H1 (cell line): ENCODE data around the gene MGMT. TPM values are rescaled to one million over a fixed set of nuclear protein-coding genes. Genes with fewer than 3 reads are reported as not detected.
A peak's percentile ranks its signal among the peaks of the same experiment; 100 is the strongest.

Source experiments
- CTCF ChIA-PET: fragments of 300-600 bp; sonication (Branson Sonifier 250); formaldehyde crosslinking; loops from one replicate; lab custom pipeline; 2021; ENCODE audit not compliant: partially characterized antibody; lab: Charles Lee
- POLR2A ChIA-PET: fragments of 300-600 bp; sonication (Branson Sonifier 250); formaldehyde crosslinking; loops from one replicate; lab custom pipeline; 2021; ENCODE audit warnings: inconsistent platforms; ENCODE audit not compliant: partially characterized antibody; lab: Charles Lee
- DNase-seq, 2 experiments: peaks; one replicate each; pipeline versions ENCODE4 v3.0.0 to v3.0.0-alpha.2; 2010 to 2022; ENCODE audit warnings: low spot score in 2 of 2, low read depth in 1 of 2, mixed read lengths in 1 of 2
- FAIRE-seq: peaks from 2 replicates; lab custom pipeline; 2011; peaks lifted over from hg19 to GRCh38; lab: Jason Lieb, UNC
- H2AFZ ChIP-seq: 2 replicates; pipeline ENCODE4 v1.8.1; 2012; ENCODE audit warnings: low read length, inconsistent platforms
- H2AK5ac ChIP-seq: 2 replicates; pipeline ENCODE4 v1.6.1; 2013; ENCODE audit warnings: low read depth, low read length
- H2BK120ac ChIP-seq: replicated peaks from 2 replicates; pipeline ENCODE3; 2013; ENCODE audit warnings: low read depth, low read length, inconsistent platforms
- H2BK12ac ChIP-seq: 2 replicates; pipeline ENCODE4 v1.6.1; 2013; ENCODE audit warnings: low read depth, low read length
- H2BK15ac ChIP-seq: 2 replicates; pipeline ENCODE4 v1.6.1; 2013; ENCODE audit warnings: low read length
- H2BK20ac ChIP-seq: 2 replicates; pipeline ENCODE4 v1.6.1; 2013; ENCODE audit warnings: low read length
- H2BK5ac ChIP-seq: 2 replicates; pipeline ENCODE4 v1.6.1; 2013; ENCODE audit warnings: low read depth, low read length
- H3K14ac ChIP-seq: 2 replicates; pipeline ENCODE4 v1.6.1; 2013; ENCODE audit warnings: inconsistent platforms; ENCODE audit not compliant: insufficient read length
- H3K18ac ChIP-seq: 2 replicates; pipeline ENCODE4 v1.6.1; 2013; ENCODE audit warnings: low read length; ENCODE audit errors: extremely low read depth
- H3K23ac ChIP-seq: 2 replicates; pipeline ENCODE4 v1.6.1; 2013; ENCODE audit warnings: inconsistent platforms; ENCODE audit not compliant: insufficient read length
- H3K23me2 ChIP-seq: 2 replicates; pipeline ENCODE4 v1.6.1; 2013; ENCODE audit warnings: low read depth, low read length
- H3K27ac ChIP-seq: 2 replicates; pipeline ENCODE4 v1.6.1; 2011; ENCODE audit warnings: low read depth, low read length, inconsistent platforms
- H3K27me3 ChIP-seq, 4 experiments: replicated peaks in 1 of 4; 1 replicate in 1 of 4; 2 replicates in 3 of 4; pipeline versions ENCODE4 v1.6.1 to v1.8.1; 2011 to 2013; ENCODE audit warnings: low read length in 3 of 4, mild to moderate bottlenecking in 3 of 4, inconsistent platforms in 2 of 4, mixed read lengths in 2 of 4, moderate library complexity in 1 of 4; ENCODE audit not compliant: control insufficient read depth in 3 of 4, insufficient read depth in 3 of 4; ENCODE audit errors: extremely low read depth in 1 of 4
- H3K36me3 ChIP-seq, 4 experiments: 2 replicates each; pipeline versions ENCODE4 v1.6.1 to v1.8.1; 2011 to 2013; ENCODE audit warnings: mild to moderate bottlenecking in 4 of 4, low read length in 3 of 4, moderate library complexity in 2 of 4, control low read depth in 1 of 4, inconsistent platforms in 1 of 4; ENCODE audit not compliant: insufficient read depth in 4 of 4, control insufficient read depth in 2 of 4
- H3K4ac ChIP-seq: replicated peaks from 2 replicates; pipeline ENCODE3; 2013; ENCODE audit warnings: low read length, low read depth, mixed read lengths, inconsistent platforms; ENCODE audit not compliant: insufficient read length
- H3K4me1 ChIP-seq, 4 experiments: replicated peaks in 1 of 4; 1 replicate in 1 of 4; 2 replicates in 3 of 4; pipeline versions ENCODE4 v1.6.1 to v1.8.1; 2011 to 2013; ENCODE audit warnings: low read length in 3 of 4, inconsistent platforms in 2 of 4, mixed read lengths in 1 of 4; ENCODE audit not compliant: insufficient read depth in 4 of 4, control insufficient read depth in 3 of 4
- H3K4me2 ChIP-seq, 2 experiments: 2 replicates each; pipeline versions ENCODE4 v1.6.1 to v1.8.1; 2011 to 2013; ENCODE audit warnings: low read depth in 2 of 2, low read length in 2 of 2, control low read depth in 1 of 2, inconsistent platforms in 1 of 2, mild to moderate bottlenecking in 1 of 2; ENCODE audit not compliant: insufficient read depth in 1 of 2
- H3K4me3 ChIP-seq, 4 experiments: fragments of 200-600, 300-600 bp in 1 of 4; sonication (generic), shearing (Covaris generic), sonication (Bioruptor Twin) in 1 of 4; 2 replicates each; pipeline versions ENCODE4 v1.5.1 to v1.8.1; 2011 to 2016; ENCODE audit warnings: low read length in 4 of 4, low read depth in 3 of 4, control low read depth in 2 of 4, inconsistent platforms in 2 of 4, mild to moderate bottlenecking in 2 of 4, mixed read lengths in 1 of 4, moderate library complexity in 1 of 4; ENCODE audit not compliant: insufficient read depth in 2 of 4; ENCODE audit errors: extremely low read depth in 1 of 4
- H3K56ac ChIP-seq: replicated peaks from 2 replicates; pipeline ENCODE3; 2013; ENCODE audit warnings: low read depth, mild to moderate bottlenecking, mixed read lengths, low read length, inconsistent platforms; ENCODE audit not compliant: insufficient read length
- H3K79me1 ChIP-seq: 2 replicates; pipeline ENCODE4 v1.6.1; 2013; ENCODE audit warnings: low read depth, low read length, control low read depth
- H3K79me2 ChIP-seq, 2 experiments: 2 replicates each; pipeline versions ENCODE4 v1.6.1 to v1.8.1; 2012 to 2013; ENCODE audit warnings: low read length in 2 of 2, mild to moderate bottlenecking in 2 of 2, inconsistent platforms in 1 of 2; ENCODE audit not compliant: insufficient read depth in 2 of 2, control insufficient read depth in 1 of 2
- H3K9ac ChIP-seq, 4 experiments: replicated peaks in 1 of 4; 1 replicate in 1 of 4; 2 replicates in 3 of 4; pipeline versions ENCODE4 v1.6.1 to v1.8.1; 2011 to 2013; ENCODE audit warnings: low read depth in 3 of 4, low read length in 3 of 4, control low read depth in 2 of 4, mild to moderate bottlenecking in 2 of 4, moderate library complexity in 2 of 4, inconsistent platforms in 1 of 4; ENCODE audit errors: extremely low read depth in 1 of 4
- H3K9me3 ChIP-seq, 2 experiments: 2 replicates each; pipeline versions ENCODE4 v1.6.1 to v1.8.1; 2012 to 2013; ENCODE audit warnings: mild to moderate bottlenecking in 2 of 2, moderate library complexity in 2 of 2, control low read depth in 1 of 2, inconsistent platforms in 1 of 2, low read depth in 1 of 2, low read length in 1 of 2, mixed read lengths in 1 of 2; ENCODE audit not compliant: insufficient read depth in 2 of 2
- H4K20me1 ChIP-seq, 2 experiments: replicated peaks in 1 of 2; 2 replicates each; pipeline versions ENCODE3 to v1.8.1; 2011 to 2013; ENCODE audit warnings: inconsistent platforms in 2 of 2, low read length in 2 of 2, mild to moderate bottlenecking in 1 of 2; ENCODE audit not compliant: insufficient read depth in 2 of 2, control insufficient read depth in 1 of 2
- H4K5ac ChIP-seq: 2 replicates; pipeline ENCODE4 v1.6.1; 2013; ENCODE audit warnings: low read length, low read depth, mixed read lengths, inconsistent platforms; ENCODE audit not compliant: insufficient read length
- H4K8ac ChIP-seq: 2 replicates; pipeline ENCODE4 v1.8.0; 2013; ENCODE audit warnings: mild to moderate bottlenecking, moderate library complexity, low read length, inconsistent platforms; ENCODE audit not compliant: insufficient read depth; ENCODE audit errors: extremely low read depth
- H4K91ac ChIP-seq: replicated peaks from 2 replicates; pipeline ENCODE3; 2013; ENCODE audit warnings: low read length, mixed read lengths, inconsistent platforms; ENCODE audit not compliant: insufficient read length
- ATF3 ChIP-seq: IDR thresholded peaks from 2 replicates; pipeline ENCODE4 v1.6.1; 2011; ENCODE audit warnings: low read depth, mild to moderate bottlenecking, low read length; ENCODE audit not compliant: insufficient read depth
- JUN ChIP-seq: IDR thresholded peaks from 2 replicates; pipeline ENCODE4 v1.6.1; 2011; ENCODE audit warnings: low read depth, mild to moderate bottlenecking, improper control_type of control experiment, low read length
- KDM5A ChIP-seq: fragments of 200-600 bp; IDR thresholded peaks from 2 replicates; pipeline ENCODE4 v1.7.1; 2012; ENCODE audit warnings: mild to moderate bottlenecking, low read length, inconsistent platforms, mixed read lengths
- NRF1 ChIP-seq: IDR thresholded peaks from 2 replicates; pipeline ENCODE4 v1.6.1; 2011; ENCODE audit warnings: mild to moderate bottlenecking, low read depth, low read length, improper control_type of control experiment
- SP2 ChIP-seq: IDR thresholded peaks from 2 replicates; pipeline ENCODE4 v1.6.1; 2012; ENCODE audit warnings: mild to moderate bottlenecking, low read length, inconsistent platforms
- TEAD4 ChIP-seq: IDR thresholded peaks from 2 replicates; pipeline ENCODE4 v1.6.1; 2012; ENCODE audit warnings: low read depth, low read length, inconsistent platforms, mixed read lengths
- USF2 ChIP-seq: IDR thresholded peaks from 2 replicates; pipeline ENCODE4 v1.6.1; 2011; ENCODE audit warnings: low read length, improper control_type of control experiment
- WGBS, 2 experiments: shearing (Covaris generic) in 1 of 2; methylation state at CpG; one replicate each; pipeline versions ENCODE4 v1.1.6 to v1.1.7; 2013 to 2015; ENCODE audit warnings: low lambda C conversion rate in 2 of 2, mixed read lengths in 2 of 2, inconsistent platforms in 1 of 2, low coverage in 1 of 2, missing lambda C conversion rate in 1 of 2; ENCODE audit not compliant: insufficient replicate concordance in 2 of 2, insufficient coverage in 1 of 2, insufficient read length in 1 of 2; ENCODE audit errors: extremely low coverage in 1 of 2, missing lambda C conversion rate in 1 of 2; 5-methylcytosine and 5-hydroxymethylcytosine counted together
- polyA plus RNA-seq, 7 experiments: library from polyadenylated mRNA; depleted of rRNA in 3 of 7; stranded (reverse) in 5 of 7; unstranded in 2 of 7; fragments of >200 nt in 5 of 7; fragments of 200-250 nt in 2 of 7; gene quantifications; 1 replicate in 5 of 7; 2 replicates in 1 of 7; 4 replicates in 1 of 7; pipeline versions ENCODE4 v1.2.1 to v1.2.3, GENCODE V29; 2011 to 2013; ENCODE audit warnings: missing spikeins in 2 of 7, mixed read lengths in 2 of 7
- total RNA-seq: library from RNA; stranded (reverse); fragmentation: NEBNext Ultra II Directional; extraction: Animal tissue kit (Norgen Biotek cat#: 25700); gene quantifications from 2 replicates; pipeline ENCODE4 v1.2.1, GENCODE V29; 2021

MGMT gene
- total and polyA plus RNA-seq, 2 of the 8 experiments (the other 6 are each of a cell fraction or from before 2014, with no cell fraction given), result 9.9 to 10.7 TPM

GRCh38 chr10:129579228-129579627, 112.2 kb downstream of the MGMT start:
- no peak overlapping the region for H2BK5ac ChIP-seq
- no peak overlapping the region for H4K91ac ChIP-seq
- no peaks in the 10 kb centered on the region for H3K9me3 ChIP-seq
- no peaks in the 10 kb centered on the region for H3K79me1 ChIP-seq
- 0 out of 4 replicates have a peak overlapping the region, but pooled peaks of 1 of the 2 experiments have one; percentile 7 for H3K4me2 ChIP-seq
- no peak overlapping the region for H3K23ac ChIP-seq
- H2BK20ac ChIP-seq, result no peak overlapping the region
- no peak overlapping the region for H3K56ac ChIP-seq
- no peak overlapping the region for H3K9ac ChIP-seq
- H3K79me2 ChIP-seq, result no peaks in the 10 kb centered on the region
- H3K36me3 ChIP-seq, result no peaks in the 10 kb centered on the region
- no peak overlapping the region for H2AFZ ChIP-seq
- H3K4me3 ChIP-seq, result no peak overlapping the region
- no peak overlapping the region for H2BK15ac ChIP-seq
- no peak overlapping the region for H4K8ac ChIP-seq
- H2BK120ac ChIP-seq, result no peak overlapping the region
- H2BK12ac ChIP-seq, result no peak overlapping the region
- H3K27me3 ChIP-seq, result no peaks in the 10 kb centered on the region
- H3K4ac ChIP-seq, result no peak overlapping the region
- H3K18ac ChIP-seq, result no peak overlapping the region
- H3K27ac ChIP-seq, result no peak overlapping the region
- ChIA-PET POLR2A (no interaction called here), CTCF (interaction anchor here (0.7 to 1.5 kb wide), 2 partner anchors 14 to 92 kb away, joined by 3 read pairs; no protein-coding TSS in a partner anchor)
- H4K5ac ChIP-seq, result no peak overlapping the region
- H2AK5ac ChIP-seq, result no peak overlapping the region
- WGBS, 2 experiments, result 96% methylated on average over 12 of the region's 12 CpGs; no CpG with 5 or more reads in 1 of the 2 experiments
- H3K14ac ChIP-seq, result no peak overlapping the region
- no peak for FAIRE-seq
- peaks cover 0 to 3% (median under 1%) of the 10 kb centered on the region in 4 experiments; a peak in 2 of 7 replicates for H3K4me1 ChIP-seq
- TF ChIP-seq SP2 (no peak), ATF3 (no peak), TEAD4 (no peak), NRF1 (no peak), KDM5A (no peak), USF2 (no peak), JUN (no peak)
- H3K23me2 ChIP-seq, result no peaks in the 10 kb centered on the region
- DNase-seq, result no peak
- H4K20me1 ChIP-seq, result no peaks in the 10 kb centered on the region
